HG03457 (cell line): ENCODE measurements around the gene TRIM24.

Experiments used
- ATAC-seq: cut with Tn5 transposase; IDR thresholded peaks from one replicate; pipeline ENCODE4 v1.9.1; 2021; ENCODE audit warnings: moderate number of reproducible peaks; ENCODE audit not compliant: unreplicated experiment

The TRIM24 gene

DNA sequence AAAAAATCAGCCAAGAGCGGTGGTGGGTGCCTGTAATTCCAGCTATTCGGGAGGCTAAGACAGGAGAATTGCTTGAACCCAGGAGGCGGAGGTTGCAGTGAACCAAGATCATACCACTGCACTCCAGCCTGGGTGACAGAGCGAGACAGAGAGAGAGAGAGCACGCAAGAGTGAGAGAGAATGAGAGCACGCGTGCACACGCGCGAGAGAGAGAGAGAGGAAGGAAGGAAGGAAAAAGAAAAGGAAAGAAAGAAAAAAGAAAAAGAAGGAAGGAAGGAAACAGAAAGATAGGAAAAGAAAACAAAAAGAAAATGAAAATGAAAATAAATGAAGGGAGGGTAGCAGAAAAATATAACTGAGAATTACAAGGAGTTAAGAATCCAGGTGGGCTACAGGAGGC is 158.4 kb downstream of the TRIM24 start:
- ATAC-seq: no peak

DNA sequence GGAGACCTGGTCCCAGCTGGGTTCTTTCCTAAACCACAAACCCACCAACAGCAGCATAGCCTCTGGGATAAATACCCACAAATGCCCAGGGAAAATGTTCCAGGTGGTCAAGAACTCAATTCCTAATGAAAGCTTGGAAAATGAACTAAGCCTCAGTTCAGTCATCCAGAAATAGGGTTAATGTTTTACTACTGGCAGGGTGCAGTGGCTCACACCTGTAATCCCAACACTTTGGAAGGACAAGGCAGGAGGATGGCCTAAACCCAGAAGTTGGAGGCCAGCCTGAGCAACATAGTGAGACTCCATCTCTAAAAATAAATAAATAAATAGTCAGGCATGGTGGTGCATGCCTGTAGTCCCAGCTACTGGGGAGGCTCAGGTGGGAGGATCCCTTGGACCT is 158.9 kb downstream of the TRIM24 start:
- ATAC-seq: no peak

- no peak for ATAC-seq
Measured at GRCh38 chr7:138622841-138623240, 162.8 kb downstream of the TRIM24 start.

DNA sequence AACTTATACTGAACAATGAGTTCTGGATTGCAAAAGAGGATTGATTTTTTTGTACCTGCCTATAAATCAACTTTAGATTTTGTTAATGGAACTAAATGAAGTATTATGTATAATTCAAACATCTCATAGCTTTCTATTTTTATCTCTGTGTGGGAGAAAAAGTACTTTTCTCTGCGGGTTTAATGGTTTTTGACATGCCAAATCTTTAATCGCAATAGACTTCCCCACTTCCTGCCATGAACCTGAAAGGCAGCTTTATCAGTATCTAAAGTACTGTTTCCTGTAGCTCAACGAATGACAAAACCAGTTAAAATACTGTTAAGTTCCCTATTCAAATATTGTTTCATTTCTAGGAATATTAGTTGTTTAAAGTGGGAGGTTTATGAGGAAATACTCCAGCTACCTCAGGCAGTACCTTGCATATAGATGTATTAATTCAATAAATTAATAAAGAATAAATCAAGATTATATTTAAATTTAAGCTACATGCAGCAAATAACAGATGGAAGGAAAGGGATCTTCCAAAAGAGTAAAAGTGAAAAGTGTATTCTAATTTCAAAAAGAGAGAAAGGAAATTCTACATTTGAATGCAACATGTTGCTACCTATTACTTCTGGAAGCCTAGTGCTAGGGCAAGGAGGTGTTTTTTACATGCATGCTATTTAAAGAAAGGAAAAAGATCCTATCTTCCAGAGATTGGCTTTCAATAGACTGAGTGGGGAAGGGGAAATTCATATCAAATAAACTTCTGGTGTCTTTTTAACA is 165.2 kb downstream of the TRIM24 start:
- no peak for ATAC-seq

DNA sequence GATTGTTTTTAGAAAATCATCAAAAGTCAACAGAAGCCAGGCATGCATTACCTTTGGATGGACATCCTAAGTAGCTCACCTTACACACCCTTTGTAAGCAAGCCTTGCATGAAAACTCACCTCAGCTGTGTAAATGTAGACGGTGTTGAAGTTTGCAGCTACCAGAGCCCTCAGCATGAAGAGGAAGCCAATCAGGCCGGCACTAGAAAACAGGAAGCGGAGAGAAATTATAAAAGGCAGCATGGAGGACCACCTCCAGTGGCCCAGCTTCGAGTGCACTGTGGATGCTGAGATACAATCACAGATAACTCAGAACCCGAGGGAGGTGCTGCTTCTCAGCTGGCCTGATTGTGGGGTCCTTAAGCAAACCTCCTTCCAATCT is 165.8 kb downstream of the TRIM24 start:
- no peak for ATAC-seq

GRCh38 chr7:138626846-138627245 is 166.8 kb downstream of the TRIM24 start:
- ATAC-seq: no peak

- ATAC-seq: no peak
Measured at GRCh38 chr7:138627361-138627760, 167.3 kb downstream of the TRIM24 start.

DNA sequence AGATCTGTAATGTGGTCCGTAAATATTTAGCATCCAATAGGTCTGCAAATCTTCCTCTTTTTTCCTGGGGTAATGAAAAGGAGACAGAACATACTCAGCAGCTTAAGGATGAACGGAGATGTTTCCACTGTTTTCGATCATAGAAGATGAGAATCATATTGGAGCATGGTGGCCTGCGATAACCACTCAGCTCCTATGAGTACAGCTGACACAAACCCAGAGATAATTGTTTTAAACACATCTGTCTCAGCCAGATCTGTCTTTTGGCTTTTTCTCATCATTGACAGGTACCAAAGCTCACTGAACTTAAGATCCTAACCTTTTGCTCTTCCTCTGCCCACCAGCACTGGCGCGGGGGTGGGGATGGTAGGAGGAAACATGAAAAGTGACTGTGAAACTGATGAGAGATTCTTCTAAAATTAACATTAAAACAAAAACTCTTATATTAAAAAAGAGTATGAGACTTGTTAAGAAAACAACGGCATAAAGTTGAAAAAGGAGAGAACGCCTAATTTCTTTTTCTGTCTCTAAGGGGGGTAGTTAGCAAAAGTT is 170.1 kb downstream of the TRIM24 start:
- ATAC-seq: no peak

- no peak for ATAC-seq
Measured at GRCh38 chr7:138632384-138632783, 172.3 kb downstream of the TRIM24 start.

GRCh38 chr7:138632826-138633602 is 173.0 kb downstream of the TRIM24 start:
- no peak for ATAC-seq
